HG02798 (cell line): Measurements from ENCODE around the gene TYSND1.
"Not testable (repeated sequence)": the region's sequence is repeated elsewhere in the genome, so short reads cannot be mapped to it uniquely, and the experiment has no call there.

ENCODE experiments used
- ATAC-seq: cut with Tn5 transposase; IDR thresholded peaks from one replicate; pipeline ENCODE4 v1.9.1; 2021; ENCODE audit warnings: mild to moderate bottlenecking; ENCODE audit not compliant: unreplicated experiment, poor library complexity

Gene TYSND1

DNA sequence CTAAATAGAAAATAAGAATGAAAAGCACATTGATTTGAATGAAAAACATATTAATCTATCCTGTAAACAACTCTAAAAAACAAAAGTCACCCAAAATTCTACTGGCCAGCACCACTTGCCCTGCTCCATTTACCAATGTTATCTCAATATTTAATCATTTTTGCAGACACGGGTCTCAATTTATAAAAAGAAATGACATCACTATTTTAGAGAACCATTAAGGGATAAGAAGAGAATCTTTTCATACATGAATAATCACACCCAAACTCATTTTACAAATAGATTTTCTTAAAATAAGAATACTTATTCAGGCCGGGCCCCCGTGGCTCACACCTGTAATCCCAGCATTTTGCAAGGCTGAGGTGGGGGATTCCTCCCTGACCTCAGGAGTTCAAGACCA is 19.9 kb upstream of the TYSND1 start:
- no peak for ATAC-seq

DNA sequence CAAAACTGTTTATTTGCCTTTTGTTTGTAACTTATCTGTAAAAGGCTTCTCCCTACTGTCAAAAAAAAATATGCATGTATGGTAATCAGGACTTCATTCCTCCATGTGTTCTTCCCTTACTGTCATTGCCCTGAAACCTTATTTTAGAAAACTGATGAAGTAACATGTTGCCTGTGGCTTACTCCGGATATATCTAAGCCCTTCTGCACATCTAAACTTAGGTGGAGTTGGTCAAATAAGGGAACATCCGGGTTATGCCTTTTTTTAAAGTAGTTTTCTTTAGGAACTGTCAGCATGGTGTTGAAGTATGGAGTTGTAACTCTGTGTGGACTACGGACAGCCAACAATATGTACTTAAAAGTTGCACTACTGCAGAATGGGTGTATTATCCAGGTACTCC is 17.7 kb upstream of the TYSND1 start:
- no peak for ATAC-seq

DNA sequence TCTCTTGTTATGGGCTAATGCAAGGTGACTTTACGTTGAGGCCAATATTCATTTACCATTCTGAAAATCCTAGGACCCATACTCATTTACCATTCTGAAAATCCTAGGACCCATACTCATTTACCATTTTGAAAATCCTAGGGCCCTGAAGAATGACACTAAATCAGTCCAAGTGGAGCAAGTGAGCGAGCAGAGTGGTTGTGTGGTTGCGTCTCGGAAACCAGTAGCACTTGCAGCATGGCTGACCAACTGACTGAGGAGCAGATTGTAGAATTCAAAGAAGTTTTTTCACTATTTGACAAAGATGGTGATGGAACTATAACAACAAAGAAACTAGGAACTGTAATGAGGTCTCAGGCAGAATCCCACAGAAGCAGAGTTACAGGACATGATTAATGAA is 16.9 kb upstream of the TYSND1 start:
- no peak for ATAC-seq

DNA sequence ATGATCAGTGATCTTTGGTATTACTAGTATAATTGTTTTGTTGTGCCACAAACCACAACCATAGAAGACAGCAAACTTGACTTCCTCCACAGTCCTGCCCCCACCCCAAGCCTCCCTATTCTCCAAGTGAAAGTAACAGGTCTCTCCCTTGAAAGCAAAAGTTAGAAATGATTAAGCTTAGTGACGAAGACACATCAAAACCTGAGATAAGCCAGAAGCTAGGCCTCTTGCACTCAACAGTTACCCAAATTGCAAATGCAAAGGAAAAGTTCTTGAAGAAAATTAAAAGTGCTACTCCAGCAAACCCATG is 16.3 kb upstream of the TYSND1 start:
- peak; percentile 79 for ATAC-seq

DNA sequence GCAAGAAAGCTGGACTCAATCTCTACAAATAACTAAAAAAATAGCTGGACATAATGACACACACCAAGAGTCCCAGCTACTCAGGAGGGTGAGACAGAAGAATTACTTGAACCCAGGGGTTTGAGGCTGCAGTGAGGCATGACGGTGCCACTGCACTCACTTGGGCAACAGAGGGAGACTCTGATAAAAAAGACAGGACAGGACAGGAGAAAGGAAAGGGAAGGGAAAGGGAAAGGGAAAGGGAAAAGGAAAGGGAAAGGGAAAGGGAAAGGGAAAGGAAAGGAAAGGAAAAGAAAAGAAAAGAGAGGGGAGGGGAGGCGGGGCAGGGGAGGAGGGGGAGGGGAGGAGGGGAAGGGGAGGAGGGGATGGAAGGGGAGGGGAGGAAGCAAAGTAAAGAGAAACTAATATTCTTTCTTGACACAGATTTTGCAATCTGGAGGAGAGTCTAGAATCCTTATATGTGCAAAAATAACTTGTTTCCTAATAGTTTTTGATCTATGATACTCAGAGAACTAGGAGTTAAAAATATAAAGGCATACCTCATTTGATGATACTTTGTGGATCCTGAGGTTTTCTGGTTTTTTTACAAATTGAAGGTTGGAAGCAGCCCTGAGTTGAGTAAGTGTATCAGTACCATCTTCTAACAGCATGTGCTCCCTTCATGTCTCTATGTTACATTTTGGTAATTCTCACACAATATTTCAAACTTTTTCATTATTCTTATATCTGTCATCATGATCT is 15.8 kb upstream of the TYSND1 start:
- no peak for ATAC-seq

DNA sequence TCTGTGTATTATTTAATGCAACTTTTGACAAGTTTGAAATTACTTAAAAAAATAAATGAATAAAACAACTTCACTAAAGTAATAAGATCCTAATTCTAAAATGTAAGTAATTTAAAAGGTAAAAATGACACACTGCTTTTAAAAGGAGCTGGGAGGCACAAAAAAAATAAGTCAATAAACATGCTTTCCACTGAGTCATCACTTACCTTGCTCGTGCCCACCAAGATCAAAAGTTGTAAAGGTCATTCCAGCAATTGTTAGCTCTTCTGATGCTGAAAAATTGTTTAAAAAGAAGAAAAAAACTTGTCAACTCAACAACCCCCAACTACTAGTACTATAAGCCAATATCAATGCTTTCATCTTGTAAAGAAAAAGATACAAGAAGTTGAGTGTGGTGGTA is 14.3 kb upstream of the TYSND1 start:
- no peak for ATAC-seq

DNA sequence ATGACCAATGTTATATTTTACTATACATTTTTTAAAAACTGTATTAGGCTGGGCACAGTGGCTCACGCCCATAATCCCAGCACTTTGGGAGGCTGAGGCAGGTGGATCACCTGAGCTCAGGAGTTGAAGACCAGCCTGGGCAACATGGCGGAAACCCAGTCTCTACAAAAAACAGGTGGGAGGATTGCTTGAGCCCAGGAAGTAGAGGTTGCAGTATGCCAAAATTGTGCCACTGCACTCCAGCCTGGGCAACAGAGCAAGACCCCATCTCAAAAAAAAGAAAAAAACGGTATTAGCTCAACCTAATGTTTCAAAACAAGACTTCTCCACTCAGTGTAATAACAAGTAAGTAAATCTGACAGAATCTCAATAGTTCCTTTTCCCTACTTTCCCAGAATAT is 12.9 kb upstream of the TYSND1 start:
- not testable (repeated sequence) for ATAC-seq

DNA sequence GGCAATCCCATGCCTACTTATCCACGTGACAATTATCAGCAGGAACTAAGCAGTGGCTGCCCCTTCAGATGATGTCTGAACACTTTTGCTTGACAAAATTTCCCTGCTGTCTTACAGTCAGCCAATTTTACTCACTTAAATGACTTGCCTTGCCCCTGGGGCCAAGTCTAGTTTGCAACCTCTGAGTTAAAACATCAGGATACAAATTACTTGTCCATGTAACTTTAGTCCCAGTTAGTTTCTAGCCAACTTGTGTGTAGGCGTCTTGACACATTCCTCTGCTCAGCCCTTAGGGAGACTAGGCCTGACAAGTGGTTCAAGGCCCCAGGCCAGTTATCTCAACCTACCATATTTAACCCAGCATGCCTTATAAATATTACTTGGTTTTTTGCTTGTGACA is 11.6 kb upstream of the TYSND1 start:
- ATAC-seq: no peak

DNA sequence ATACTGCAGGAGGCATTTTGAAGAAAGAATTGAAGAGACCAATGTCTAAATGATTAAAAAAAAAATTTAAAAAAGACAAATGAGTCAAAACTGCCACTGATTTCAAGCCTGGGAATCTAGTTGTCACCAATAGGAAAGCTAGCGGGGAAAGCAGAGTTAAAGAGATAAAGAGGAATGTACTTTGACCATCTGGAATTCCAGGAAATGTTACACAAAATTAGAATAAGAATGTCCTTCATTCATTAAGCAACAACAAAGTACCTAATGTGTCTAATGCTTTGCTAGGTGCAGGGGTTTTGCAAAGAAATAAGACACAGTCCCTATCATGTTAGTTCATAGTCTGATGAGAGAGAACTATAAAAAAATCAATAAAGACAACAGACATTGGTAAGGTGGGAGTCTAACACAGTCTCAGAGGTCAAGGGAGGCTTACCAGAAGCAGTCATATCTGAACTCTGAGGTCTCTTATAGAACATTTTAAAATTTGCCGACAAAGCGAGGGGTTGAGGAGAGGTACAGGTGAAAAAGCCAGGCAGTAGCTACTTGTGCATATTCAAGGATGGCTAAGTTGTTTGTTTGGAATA is 8.8 kb upstream of the TYSND1 start:
- no peak for ATAC-seq

DNA sequence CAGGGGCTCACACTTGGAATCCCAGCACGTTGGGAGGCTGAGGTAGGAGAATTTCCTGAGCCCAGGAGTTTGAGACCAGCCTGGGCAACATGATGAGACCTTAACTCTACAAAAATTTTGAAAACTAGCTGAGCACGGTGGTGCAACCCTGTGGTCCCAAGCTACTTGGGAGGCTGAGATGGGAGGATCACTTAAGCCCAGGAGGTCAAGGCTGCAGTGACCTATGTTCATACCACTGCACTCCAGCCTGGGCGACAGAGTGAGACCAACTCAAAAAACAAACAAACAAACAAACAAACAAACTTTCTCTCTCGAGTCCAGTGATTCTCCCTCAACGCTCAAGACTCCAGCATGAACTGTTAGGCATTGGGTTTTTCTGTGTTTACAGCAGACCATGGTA is 2.0 kb upstream of the TYSND1 start:
- ATAC-seq: no peak

DNA sequence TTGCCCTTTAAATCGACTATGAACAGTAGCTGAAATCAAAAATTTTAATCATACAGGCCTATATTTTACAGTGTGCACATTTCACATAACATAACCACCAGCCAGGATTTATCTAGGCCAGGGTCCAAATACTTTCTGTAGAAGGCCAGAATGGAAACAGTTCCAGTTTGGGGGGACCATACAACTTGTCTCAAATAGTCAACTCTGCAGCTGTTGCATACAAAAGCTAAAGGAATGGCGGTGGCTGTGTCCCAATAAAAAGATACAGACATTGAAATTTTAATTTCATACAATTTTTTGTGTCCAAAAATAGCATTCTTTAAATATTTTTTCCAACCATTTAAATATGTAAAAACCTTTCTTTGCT is 742 bp upstream of the TYSND1 start:
- no peak for ATAC-seq

DNA sequence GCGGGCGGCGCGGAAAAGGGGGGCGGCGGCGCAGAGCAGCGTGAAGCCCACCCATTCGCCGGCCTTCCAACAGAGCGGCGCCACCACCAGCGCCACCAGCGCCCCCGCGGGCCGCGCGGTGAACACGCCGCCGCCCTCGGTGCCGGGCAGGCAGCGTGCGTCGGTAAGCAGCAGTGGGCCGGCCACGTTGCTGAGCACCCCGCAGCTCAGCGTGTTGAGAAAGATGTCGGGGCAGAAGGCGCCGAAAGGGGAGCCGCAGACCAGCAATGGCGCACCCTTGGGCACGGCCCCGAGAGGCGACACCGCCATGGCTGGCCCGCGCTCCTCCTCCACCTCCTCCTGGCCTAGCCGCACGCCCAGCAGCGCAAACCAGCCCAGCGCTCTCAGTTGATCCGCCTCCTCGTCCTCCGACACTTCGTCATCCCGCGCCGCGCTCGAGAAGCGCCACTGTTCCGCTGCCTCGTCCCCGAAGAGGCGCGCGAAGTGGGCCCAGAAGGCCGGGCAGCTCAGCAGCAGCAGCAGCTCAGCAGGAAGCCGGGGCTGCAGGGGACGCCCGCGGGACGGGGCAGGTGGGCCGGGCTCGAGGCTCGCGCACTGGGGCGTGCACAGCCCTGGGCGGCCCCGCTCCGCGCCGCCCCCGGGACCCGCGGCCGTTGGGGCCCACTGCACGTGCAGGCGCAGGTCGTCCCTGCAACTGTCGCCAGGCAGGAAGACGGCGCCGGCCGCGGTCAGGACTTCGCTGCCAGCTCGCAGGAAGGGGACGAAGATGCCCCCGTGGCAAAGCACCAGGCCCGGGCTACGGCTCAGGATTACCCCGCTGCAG is 623 bp downstream of the TYSND1 start:
- ATAC-seq: peak; percentile 54

DNA sequence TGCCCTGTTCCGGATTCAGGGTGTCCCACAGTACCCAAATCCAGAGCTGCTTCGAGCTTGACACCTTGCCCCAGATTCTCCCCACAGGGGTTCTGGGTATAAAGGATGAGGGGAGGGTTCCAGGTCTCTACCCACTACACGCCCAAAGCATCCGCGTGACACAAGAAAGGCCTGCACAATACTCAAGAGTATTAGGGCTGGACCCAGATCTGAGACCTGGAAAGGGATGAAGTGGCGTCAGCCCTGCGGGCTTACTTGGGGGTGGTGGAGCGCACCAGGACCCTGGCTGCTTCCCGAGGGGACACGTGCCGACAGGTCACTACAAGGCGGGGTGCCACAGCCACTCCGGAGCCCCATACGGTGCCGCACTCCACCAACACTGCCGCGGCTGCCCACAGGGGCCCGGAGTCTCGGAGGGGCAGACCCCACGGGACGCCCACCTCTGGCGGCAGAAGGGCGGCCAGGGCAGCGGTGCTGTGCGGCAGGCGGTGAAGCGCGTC is 1.3 kb downstream of the TYSND1 start:
- peak; percentile 7 for ATAC-seq

DNA sequence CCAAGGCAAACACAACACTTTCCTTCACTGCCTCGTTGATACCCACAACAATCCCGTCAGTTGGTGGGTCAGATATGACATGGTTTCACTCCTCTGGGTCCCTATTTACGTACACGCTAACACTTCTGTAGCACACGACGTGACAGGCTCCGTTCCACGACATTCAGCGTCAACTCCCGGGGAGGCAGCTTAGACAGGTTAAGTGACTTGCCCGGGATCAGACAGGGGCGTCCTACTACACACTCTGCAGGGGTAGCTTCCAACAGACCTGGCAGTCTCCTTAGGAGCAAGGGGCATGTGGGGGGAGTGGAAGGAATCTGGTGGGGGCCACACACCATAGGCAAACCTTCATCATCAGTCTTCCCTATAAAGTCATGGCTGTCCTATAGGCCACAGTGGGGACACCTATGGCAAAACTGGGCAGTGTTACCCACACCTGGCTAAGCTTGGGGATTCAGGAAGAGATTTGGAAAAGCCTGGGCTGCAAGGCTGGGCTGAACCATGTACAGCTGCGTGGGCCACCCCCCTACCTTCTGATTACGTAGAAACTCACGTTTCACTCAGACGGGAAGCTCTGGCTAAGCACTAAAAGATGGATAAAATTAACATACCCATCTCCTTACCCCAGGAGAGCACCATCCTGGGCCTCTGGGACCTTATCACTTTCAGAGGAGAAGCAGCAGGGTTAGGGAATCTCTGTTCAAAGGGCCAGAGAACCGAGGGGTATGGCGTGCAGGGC is 2.0 kb downstream of the TYSND1 start:
- no peak for ATAC-seq

DNA sequence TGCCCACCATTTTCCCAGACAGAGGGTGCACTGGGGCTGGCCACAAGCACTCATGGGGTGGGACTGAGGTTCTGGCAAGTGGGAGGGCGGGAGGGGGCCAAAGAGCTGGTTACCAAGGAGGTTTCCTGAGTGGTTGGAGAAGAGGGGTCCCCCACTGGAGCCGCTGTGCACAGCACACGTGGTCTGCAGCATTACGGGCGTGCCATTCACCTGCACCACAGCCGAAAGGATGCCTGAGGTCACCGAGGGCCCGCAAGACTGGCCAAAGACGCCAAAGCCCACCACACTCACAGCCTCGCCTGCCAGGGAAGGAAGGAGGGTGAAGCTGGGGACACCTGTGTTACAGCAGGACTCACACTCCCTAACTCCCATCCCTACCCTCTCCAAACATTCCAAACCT is 3.9 kb downstream of the TYSND1 start:
- no peak for ATAC-seq

DNA sequence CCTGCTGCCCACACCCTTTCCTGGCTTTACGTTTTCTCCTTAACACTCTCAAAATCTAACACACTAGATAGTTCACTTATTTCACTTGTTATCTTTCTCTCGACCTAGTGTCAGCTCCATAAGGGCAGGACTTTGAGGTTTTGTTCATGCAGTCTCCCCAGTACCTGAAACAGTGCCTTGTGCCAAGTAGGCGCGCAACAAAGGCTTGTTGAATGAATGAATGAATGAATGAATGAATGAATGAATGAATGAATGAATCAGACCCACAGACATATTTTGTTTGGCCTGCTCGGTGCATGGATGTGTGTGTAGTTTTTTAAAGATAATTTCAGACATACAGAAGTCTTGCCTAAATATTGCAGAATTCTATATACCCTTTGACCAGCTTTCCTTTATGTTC is 6.2 kb downstream of the TYSND1 start:
- ATAC-seq: no peak

DNA sequence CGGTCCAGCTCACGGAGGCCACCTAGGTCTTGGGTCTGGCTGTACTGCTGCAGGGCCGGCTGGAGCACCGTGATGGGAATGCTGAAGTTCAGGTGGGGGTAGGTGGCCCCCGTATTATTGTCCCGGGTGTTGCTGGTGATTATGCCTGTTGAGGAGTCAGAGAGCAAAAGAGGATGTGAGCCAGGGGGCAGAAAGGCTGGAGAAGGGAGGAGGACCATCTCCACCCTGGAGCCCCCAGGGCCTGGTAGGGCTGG is 6.6 kb downstream of the TYSND1 start:
- ATAC-seq: no peak

DNA sequence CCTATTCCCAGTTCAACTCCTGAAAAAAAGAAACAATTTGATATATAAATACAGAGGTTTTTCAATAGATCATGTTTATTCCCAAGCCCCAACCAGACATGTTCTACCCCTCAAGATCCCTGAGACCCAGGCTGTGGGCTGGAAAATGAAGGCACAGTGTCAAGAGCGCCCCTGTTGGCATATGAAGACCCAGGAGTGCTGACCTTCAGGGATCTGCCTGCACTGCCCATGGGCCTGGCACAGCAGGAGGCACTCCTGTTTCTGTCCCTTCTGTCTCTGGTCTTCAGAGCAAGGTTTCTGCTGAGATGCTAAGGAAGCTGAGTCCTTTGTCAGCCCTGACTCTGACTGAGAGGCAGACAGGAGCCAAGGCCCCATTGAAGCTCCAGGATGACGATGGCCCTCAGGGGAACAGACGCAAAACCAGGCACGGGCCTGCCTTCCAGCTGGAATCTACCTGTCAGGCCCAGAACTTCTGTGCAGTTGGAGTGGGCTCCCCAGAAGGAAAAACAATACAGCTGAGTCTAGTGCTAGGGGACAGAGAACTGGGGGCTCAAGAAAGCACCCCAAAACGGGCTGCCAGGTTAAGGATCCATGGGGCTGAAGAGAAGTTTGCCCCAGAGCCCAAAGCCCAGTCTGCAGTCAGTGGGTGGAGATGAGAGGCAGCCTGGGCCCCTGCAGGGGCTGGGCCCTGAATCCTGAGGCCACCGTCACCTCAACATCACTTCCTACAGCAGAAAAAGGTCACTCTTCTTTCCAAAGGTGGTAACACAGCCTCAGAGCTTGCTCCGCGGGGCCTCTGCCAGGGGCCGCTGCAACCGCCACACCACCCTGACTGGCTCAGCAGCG is 7.1 kb downstream of the TYSND1 start:
- ATAC-seq: no peak

DNA sequence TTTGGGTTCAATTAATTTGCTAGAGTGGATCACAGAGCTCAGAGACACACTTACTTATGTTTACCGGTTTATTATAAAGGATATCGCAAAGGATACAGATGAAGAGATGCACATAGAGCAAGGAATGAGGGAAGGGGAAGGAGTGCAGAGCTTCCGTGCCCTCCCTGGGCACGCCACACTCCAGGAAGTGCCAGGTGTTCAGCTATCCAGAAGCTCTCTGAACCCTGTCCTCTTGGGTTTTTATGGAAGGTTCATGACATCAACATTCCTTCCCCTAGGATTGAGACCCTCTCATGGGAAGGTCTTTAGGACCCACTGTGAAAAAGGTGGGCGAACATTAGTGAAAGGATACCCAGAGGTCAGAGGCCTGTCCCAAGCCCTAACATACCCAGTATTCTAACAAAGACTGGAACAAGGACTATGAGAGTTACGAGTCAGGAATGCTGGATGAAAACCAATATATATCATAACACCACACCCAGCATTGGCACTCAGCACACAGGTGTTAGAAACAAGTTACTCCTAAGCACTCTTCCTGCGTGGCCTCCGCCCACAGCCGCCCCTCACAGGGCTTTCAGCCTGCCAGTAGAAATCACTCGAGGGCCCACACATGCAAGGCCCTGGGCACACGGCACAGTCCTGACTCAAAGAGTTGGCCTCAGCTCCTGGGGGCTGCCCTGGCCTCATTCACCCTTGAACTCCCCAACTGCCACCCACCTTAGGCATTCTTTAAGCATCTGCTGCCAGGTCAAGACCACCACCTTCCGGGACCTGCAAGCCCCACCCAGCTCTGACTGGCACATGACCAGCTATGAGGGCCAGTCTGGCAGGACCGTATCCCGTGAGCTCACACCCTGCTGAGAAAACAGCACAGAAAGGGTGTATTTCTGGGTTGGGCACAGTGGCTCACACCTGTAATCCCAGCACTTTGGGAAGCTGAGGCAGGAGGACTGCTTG is 8.3 kb downstream of the TYSND1 start:
- no peak for ATAC-seq
